GM19395 (cell line): Measurements from ENCODE around the gene CLASP1.
"Not testable (repeated sequence)": the region's sequence is repeated elsewhere in the genome, so short reads cannot be mapped to it uniquely, and the experiment has no call there.

ENCODE experiments used
- ATAC-seq: cut with Tn5 transposase; IDR thresholded peaks from one replicate; pipeline ENCODE4 v1.9.1; 2021; ENCODE audit warnings: mild to moderate bottlenecking, moderate library complexity; ENCODE audit not compliant: unreplicated experiment

Gene CLASP1

GRCh38 chr2:121438290-121438689, 211.0 kb downstream of the CLASP1 start:
- ATAC-seq = not testable (repeated sequence)

GRCh38 chr2:121436918-121437317, 212.3 kb downstream of the CLASP1 start:
- ATAC-seq = no peak

DNA sequence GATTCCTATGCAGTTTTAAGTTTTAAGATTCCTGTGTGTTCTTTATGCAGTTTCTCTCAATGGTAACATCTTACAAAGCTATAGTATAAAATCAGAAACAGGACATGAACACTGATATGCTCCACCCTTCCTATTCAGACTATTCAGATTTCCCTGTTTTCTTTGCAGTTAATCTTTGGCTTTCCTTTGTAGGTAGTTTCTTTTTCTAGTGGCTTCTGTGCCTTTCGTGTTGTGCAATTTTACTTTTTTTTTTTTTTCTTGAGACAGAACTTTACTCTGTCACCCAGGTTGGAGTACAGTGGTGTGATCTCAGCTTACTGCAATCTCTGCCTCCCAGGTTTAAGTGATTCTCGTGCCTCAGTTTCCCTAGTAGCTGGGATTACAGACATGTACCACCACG, 213.5 kb downstream of the CLASP1 start:
- no peak for ATAC-seq

DNA sequence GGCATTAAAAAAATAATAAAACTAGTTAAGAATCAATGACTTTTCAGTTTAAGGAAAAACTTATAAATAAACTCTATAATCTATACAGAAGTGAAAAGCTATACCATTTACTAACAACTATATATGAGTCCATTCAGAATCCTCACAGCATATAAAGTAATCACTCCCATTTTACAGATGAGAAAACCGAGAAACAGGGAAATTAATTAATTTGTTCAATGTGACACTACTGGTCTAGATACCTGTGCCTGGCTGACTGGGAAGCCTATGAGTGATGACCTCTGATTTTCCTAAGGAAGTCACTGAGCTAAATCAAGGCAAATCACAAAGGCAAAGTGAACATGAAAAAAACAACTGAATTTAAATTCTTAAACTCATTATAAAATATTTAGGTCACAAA, 218.0 kb downstream of the CLASP1 start:
- no peak for ATAC-seq

DNA sequence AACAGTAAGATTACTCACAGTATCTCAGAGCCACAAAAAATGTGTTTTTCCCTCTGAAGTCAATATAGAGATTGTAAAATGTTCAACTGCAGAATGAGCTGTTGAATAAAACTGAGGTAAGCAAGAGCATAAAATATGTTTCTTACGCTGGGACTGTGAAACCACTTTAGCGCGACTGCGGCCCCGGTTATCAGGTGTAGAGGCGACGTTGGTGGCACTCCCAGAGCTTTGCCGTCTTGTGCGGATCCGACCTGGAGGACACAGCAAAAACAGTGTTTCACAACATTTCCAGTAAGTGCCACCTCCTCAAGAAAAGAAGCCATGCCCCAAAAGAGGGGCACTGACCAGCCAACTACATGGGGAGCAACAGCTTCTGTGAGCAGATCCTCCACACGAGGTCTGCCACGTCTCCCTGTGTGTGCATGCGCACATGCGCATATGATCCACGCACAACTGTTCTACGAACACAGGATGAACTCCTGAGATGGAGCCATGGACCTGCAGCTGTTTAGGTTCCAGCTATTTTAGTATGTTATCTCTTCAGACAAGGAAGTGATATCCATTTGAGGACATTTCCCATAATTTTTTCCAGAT, 219.2 kb downstream of the CLASP1 start:
- ATAC-seq = no peak

DNA sequence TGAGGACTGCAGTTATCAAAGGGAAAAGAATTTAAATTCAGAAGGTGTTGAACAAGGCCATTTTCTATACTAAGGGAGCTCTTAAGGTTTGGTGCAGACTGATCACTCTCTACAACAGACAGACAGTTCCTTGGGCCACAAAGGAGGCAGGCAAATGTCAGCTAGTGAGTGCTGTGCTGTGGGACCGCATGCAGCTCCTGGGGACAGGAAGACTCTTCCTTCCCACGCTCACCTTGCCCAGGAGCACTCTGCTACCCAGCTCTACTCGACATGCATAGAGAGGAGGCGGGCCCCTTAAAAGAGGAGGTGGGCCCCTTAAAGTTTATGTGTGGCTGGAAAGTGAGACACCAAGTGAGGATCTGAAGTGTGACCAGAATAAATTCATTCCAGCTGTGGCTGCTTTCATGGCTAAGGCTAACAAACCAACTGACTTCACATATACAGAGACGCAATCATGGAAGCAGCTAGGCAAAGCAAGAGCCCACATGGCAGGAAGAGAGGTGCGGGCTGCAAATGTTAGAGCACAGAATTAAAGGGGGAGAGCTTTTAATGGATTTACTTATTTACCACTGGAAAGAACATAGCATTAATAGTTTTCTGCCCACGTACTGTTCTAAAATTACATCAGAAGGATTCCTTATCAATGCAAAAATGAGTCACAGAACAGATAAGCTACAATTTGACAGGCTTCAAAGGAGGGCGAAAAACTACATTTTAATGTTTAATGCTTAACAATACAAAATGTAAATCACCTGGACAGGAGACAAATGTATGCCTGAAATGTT, 220.0 kb downstream of the CLASP1 start:
- no peak for ATAC-seq

GRCh38 chr2:121427187-121427689, 222.0 kb downstream of the CLASP1 start:
- ATAC-seq = no peak

DNA sequence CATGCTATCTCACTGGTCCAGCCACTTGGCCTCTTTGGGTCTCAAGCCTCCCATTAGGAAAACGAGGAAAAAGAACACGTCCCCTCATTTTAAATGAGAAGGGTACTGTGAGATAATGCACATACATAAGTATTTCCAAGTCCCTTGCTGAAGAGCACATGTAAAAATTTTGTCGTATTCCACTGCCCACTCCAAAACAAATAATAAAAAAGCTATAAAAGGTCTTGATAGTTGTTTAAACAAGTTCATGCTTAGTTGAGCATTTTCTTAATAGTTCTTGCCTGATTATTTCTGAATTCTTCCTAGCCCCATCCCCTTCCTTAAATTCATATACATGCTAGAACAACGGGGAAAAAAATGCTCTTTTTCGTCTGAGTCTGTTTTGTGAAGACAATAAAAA, 228.8 kb downstream of the CLASP1 start:
- no peak for ATAC-seq

DNA sequence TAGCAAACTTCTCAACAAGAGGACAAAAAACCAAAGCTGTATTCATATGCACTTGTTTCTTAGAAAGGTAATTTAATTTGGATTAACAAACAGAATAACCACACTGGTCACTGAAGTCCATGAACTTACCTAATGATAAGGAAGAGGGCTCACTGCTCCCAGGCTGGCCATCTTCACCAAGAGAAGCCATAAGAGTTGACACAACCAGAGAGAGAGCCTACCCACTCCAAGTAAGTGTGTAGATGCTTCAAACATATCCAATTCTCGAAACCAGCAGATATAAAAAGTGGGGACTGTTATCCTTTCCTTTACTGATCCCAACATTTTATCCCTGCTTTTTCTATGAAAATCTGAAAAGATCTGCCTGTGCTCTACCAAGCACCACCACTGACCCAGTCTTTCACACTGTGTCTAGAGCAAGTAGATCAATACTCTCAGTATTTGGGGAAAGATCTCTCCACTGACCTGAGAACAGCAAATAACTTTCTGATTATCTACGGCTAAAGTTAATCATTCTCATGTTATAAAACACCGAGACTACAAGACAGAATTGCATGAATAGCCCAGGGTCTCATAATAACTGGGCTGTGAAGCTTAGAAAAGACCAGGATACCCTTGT, 230.1 kb downstream of the CLASP1 start:
- ATAC-seq = no peak

DNA sequence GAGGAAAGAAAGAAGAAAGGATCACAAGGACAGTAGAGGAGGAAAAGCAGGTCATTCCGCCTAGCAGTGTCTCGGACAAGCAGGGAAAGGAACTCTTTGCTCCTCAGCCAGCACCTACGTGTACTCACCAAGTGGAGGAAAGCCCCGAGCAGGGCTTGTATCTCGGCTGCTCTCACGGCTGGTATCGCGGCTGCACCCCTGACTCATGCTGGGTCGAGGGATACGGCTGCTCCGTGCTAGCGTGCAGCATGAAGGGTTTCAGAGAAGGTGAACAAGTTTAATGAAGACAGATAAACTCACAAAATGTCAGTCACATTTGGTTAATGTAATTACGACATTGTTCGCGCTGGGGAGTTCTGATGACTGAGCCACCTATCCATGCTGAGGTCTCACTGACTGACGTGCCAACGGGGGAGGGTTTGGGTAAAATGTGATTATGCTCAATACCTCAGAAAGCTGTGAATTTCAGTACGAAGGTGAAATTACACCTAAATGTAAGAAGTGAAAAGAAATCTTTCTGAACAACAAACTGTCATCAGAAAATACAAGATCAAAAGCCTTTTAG, 230.7 kb downstream of the CLASP1 start:
- ATAC-seq = no peak

DNA sequence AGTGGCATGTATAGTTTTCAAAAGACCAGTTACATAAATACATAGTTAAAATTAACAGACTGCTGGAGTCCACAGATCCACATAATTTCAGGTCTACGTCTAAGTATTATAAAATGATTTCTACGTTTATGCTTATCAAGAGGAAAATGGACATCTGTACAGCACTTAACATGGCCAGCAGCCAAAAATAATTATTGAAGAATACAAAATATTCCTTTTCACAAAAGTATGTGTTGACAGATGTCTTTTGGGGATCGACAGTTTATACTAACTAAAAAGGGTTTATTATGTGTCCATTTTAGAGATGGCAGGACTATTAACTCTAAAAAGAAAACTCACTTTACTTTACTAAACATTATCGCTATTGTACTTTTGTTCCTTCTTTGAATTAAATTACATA, 231.4 kb downstream of the CLASP1 start:
- ATAC-seq = no peak

DNA sequence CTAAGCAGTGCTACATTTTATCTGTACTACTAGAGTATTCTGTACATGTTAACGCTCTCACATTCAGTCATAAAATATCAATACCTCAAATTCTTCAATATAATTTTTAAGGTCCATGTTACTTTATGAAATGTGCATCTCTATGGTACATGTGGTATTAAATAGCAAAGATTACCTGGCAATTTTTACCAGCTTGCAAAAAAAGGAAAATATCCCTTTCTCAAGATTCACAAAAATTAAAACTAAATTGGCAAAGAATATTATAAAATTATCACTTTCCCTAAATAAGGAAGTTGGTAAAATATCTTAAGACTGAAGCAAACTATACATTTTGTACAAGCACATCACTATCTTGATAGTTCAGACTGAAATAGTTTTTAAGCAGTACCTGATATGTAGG, 233.5 kb downstream of the CLASP1 start:
- ATAC-seq = no peak

DNA sequence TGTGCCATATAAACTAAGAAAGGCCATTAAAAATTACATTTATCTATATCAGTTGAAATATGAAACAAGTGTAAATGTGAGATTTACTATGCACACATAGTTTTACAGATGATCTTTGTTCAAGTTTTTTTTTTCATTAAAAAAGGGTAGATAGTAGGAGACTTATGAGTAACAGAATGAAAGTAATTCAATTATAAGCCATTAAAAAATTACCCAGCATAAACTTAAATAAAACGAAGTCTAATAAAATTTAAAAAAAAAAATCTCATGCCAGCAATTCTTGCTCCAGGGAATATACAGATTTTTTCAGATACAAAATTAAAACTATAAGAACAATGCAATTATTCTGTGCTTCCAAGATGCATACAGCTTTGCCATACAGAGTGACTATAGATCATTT, 236.9 kb downstream of the CLASP1 start:
- no peak for ATAC-seq

DNA sequence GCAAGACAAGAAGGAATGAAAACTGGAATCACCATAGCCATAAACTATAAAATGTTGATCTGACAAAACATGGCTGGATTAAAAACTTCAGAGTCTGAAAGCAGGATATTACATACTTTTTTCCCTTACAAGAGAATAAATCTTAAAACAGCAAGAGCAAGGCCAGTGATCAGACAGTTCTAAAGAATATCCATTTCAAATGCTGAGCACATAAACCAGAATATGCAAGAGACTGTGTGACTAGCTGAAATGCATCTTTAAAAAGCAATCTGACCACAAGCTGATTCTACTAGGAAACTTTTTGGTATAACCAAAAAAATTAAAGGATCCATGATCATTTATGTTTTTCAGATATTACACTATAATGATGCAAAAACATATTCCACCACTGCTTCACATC, 239.3 kb downstream of the CLASP1 start:
- no peak for ATAC-seq

GRCh38 chr2:121409388-121409787, 239.9 kb downstream of the CLASP1 start:
- no peak for ATAC-seq

- no peak for ATAC-seq
These were observed 240.6 kb downstream of the CLASP1 start for GRCh38 chr2:121408641-121409040.

DNA sequence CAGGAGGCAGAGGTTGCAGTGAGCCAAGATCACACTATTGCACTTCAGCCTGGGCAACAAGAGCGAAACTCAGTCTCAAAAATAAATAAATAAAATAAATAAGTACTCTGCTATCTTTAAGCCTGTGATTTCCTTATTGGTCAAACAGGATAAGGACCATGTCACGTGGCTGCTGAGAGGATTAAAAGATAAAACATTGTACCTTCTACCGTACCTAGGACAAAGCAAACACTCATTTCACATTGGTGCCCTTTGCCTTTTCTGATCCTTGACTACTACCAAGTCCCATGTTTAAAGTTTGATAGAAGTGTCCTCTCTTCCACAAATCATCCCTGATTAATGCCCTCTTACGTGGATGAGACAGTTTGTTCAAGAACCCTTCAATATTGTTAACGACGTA, 244.0 kb downstream of the CLASP1 start:
- no peak for ATAC-seq

GRCh38 chr2:121400201-121400600, 249.1 kb downstream of the CLASP1 start:
- ATAC-seq = no peak

- no peak for ATAC-seq
These were observed 250.4 kb downstream of the CLASP1 start for GRCh38 chr2:121398853-121399252.

- ATAC-seq = no peak
These were observed 259.1 kb downstream of the CLASP1 start for GRCh38 chr2:121390082-121390692.

DNA sequence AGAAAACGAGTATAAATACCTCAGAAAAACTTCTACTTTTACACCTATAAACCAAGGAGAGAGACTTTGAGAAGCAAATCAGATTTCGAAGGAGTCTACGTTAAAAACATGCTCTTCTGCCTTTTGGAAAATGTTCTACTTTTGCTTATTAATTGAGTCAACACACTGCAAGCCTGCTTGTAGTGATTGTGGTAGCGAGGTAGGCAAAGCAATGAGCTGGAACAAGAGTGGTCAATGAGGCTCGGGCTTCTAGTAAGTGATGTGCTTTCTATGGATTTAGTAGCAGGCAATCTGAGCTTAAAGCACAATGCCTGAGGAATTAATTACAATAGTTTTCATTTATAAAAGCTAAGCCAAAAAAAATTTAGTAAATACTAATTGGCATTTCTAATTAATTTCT, 260.9 kb downstream of the CLASP1 start:
- no peak for ATAC-seq
